GM11168 (cell line): ENCODE data around the gene RPS6KA2.
"Not testable (repeated sequence)": the region's sequence is repeated elsewhere in the genome, so short reads cannot be mapped to it uniquely, and the experiment has no call there.

Experiments
- in situ Hi-C: fragments of 300-500 bp; cut with MboI; formaldehyde crosslinking; loops from one replicate; pipeline ENCODE4 v1.12.0; 2022; ENCODE audit warnings: low sequenced_read_pairs; ENCODE audit not compliant: unreplicated experiment

RPS6KA2 gene

GRCh38 chr6:166540631-166541331, 86.3 kb downstream of the RPS6KA2 start:
- in situ Hi-C loops, result no loop called here

- in situ Hi-C loops, result no loop called here
These were observed 87.5 kb downstream of the RPS6KA2 start for GRCh38 chr6:166539543-166539942.

DNA sequence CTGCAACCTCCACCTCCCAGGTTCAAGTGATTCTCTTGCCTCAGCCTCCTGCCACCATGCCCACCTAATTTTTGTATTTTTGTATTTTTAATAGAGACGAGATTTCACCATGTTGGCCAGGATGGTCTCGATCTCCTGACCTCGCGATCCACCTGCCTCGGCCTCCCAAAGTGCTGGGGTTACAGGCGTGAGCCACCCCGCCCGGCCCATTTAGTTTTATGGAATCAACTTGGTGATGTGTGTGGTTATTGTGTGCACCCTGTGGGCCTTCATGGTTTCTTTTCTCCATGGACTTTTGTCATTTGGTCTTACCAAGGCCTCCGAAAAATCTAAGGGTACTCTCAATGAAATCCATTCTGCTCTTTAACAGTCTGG, 88.1 kb downstream of the RPS6KA2 start:
- in situ Hi-C loops, result not testable (repeated sequence)

- in situ Hi-C loops, result no loop called here
These were observed 88.6 kb downstream of the RPS6KA2 start for GRCh38 chr6:166538297-166539010.

DNA sequence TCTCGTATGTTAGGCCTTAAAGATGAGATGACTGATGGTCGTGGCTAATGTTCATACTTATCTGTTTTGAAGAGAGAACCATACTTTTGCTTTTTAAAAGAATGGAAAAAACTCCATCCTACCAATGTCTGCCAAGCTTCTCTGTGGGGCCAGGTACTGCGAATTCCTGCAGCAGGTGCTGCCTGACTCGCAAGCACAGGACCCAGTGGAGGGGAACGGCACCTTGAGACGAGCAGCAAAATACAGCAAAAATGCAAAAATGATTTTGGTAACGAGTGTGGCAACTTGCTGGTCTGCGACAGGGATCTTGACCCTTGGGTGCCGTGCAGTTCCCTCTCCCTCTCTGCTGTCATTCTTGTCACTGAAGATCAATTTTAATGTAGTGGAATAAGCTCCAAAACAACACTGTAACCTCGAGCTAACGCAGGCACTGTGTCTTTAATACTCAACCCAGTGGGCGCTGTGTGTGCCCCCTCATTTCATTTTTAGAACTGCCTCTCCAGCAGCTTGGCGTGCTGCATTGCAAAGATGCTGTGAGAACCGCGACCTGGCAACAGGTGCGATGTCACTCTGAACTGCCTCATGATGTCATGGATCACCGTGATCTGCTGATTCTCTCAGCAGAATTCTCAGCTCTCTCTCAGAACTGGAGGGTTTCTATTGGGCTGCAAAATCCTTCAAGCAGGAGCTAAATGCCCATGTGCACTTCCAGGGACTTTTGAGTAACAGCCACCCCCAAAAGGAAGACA, 92.2 kb downstream of the RPS6KA2 start:
- in situ Hi-C loops, result no loop called here

- in situ Hi-C loops, result no loop called here
These were observed 93.7 kb downstream of the RPS6KA2 start for GRCh38 chr6:166533205-166533824.

DNA sequence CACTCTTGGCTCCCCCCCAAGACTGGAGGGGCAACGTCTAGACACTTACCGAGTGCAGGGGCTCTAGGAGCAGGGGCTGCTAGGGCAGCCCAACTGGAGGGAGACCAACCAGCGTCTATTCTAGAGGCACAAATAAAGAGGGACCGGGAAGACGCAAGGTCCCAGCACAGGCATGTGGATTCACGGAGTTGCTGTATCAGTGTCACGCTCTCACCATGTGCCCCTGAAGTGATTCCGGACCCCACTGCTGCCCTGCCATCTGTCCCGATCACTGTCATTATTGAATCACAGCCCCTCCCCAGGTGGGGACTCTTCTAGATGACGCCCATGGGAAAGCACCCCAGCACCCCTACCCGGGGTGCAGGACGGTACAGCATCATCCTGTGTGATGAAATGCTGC, 94.7 kb downstream of the RPS6KA2 start:
- in situ Hi-C loops, result no loop called here

DNA sequence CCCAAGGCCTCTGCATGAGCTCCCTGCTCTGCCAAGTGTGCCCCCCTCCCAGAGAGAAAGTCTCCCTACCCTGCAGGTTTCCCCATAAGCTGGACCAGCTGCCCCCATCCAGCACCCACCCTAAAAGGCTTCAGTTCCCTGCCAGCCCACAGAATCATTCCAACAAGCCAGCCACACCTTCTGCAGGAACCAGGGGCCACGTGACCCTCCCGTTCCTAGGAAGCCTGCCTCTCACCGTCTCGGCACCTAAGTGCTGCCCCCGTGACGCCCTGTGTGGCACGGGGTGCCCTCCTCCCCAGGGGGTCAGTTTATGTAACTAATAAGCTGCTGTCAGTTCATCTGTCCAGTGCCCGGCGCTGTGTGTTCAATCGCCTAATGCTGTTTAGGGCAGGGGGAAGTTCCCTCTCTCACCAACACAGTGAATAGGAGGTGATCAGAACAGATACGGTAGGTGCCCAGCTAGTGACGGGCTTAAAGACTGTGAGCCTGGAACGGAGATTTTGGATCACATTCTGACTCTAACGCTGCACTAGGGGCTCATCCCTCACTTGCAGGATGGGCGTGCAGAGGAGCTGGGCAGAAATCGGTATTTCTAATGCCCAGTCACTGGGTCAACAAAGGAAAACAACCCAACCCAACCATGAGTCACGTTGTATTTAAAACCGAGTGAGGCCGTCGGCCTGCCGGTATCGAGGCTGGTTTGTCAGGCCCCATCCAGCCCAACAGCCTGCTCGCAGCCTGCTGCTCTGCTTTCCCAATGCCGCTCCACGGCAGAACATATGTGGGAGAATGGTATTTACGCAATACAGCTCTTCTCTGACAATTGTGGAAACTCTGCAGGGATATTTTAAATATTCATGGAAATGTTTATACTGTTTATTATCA, 96.6 kb downstream of the RPS6KA2 start:
- in situ Hi-C loops, result no loop called here

- in situ Hi-C loops, result no loop called here
These were observed 97.5 kb downstream of the RPS6KA2 start for GRCh38 chr6:166529586-166529985.

GRCh38 chr6:166529058-166529457, 98.0 kb downstream of the RPS6KA2 start:
- in situ Hi-C loops, result not testable (repeated sequence)

DNA sequence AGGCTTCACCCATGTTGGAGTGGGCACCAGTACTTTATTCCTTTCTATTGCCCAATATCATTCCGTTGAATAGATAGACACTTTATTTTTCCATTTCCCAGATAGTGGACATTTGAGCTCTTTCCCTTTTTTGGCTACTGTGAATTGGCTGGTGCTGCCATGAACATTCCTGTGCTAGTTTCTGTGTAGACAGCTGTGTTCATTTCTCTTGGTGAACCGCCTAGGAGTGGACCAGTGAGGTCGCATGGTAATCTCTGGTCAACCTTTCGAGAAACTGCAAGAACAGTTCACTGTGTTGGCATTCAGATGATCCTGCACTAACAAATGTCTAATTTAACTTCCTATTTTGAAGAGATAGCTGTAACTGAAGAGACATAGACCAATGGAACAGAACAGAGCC, 99.2 kb downstream of the RPS6KA2 start:
- in situ Hi-C loops, result no loop called here

DNA sequence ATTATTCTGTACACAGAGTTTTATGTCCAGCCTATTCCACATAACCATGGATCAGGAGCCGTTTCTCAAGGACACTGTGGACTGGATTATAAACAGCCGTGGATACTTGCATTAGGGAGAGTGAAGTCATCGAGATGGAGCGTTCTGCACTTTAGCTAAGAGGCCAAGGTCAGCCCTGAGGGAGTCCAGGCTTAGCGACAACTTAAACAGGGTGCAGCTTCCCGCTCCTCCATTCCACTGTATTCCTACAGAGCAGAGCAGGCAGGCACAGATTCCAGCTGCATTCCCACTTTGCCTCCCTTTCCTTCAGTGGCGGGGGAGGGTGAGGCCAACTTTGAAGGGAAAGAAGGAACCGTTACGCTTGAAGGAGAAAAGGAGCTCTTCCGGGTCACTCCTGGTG, 100.1 kb downstream of the RPS6KA2 start:
- in situ Hi-C loops, result no loop called here

DNA sequence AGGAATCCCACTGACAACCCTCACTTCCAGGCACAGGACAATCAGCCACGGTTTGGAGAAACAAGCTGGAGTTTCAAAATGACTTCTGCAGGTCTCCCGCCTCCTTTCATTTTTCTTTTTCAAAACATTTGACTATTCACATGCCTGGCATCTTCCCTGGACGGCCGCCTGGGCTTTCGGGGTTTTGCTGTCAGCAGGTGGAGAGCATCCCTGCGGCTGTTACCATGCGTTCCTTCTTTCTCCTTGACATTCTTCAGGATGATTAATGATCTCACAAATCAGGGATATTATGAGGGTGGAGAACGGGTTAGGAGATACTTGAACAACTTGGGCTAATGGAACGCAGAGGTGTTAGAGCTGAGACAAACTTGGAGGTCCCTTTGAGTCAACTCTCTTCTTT, 101.5 kb downstream of the RPS6KA2 start:
- in situ Hi-C loops, result no loop called here

GRCh38 chr6:166523782-166524559, 103.1 kb downstream of the RPS6KA2 start:
- in situ Hi-C loops, result no loop called here

DNA sequence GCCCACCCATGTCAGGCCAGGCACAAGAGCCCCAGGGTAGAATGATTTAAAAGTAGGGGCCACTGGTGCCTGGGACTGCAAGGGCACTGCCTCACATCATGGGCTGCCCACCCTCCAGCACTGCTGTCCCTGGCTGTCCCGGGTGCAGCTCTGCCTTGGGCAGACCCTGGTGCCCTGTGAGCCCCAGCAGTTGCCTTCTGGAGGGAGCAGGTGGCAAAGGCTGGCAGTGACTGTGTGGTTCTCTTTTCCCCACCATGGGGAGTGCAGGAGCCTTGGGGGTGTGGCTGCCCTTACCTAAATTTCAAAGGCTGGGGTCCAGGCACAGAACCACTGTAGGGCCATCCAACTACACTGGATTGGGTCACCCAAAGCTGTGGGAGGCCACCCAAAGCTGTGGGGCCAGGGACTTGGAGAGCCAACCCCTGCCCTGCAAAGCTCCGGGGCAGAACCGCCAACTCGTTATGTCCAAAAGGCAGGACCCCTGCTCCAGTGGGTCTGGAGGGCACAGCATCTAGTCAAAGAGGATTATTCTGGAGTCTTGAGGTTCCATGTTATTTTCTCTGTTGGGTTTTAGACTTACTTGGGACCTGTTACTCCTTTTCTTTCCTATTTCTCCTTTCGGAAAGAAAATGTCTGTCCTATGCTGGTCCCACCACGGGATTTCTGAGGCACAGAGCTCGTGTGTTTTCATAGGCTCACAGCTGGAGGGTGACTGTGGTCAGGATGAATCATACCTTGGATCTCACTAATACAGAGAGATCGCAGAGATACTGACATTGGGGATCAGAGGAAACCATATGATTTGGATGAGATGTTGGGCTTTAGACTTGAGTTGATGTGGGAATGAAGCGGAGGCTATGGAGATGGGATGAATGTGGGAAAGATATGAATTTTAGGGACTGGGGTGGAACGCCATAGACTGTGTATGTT, 105.9 kb downstream of the RPS6KA2 start:
- in situ Hi-C loops, result no loop called here

- in situ Hi-C loops, result no loop called here
These were observed 110.7 kb downstream of the RPS6KA2 start for GRCh38 chr6:166516251-166516884.

DNA sequence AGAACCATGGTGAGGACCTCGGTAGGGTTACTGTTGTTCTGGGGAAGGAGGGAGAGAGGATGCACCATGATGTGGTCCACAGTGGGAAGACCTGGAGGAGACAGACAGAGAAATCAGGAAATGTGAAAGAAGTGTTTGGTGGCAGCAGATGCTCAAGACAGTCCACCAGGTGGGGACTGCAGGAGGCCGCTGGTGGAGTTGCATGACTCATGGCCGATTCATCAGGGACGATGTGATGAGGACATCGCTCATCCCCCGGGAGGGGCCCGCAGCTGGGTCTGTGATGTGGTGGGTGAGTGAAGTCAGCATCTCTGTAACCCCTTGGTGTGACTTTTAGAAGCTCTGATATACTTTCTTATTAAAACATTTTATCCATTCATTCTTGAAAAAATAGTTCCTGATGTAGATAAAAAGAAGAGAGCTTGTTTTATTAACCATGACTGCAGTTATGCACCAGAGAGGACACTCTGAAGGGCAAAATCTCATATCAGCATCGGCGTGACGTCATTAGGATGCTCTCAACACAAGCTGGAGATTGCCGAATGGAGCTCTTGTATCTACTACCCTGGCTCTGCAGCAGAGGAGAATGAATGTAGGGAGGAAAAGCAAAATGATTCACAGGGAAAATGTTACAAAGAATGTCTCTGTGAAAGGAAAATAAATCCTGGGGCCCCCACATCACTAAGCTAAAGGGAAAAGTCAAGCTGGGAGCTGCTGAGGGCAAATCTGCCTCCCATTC, 111.8 kb downstream of the RPS6KA2 start:
- in situ Hi-C loops, result no loop called here
